Motor neuron (in vitro differentiated cells): ENCODE measurements around the gene LRRFIP2. TPM values are rescaled to one million over a fixed set of nuclear protein-coding genes. Genes with fewer than 3 reads are reported as not detected.
"Not testable (repeated sequence)": the region's sequence is repeated elsewhere in the genome, so short reads cannot be mapped to it uniquely, and the experiment has no call there.

Experiments used
- ATAC-seq, 8 experiments: fragments of 200-7000 bp; cut with Tn5 transposase; replicated peaks in 6 of 8; 2 replicates each; pipeline ENCODE4 v1.8.0; 2021; ENCODE audit warnings: mild to moderate bottlenecking in 8 of 8, moderate library complexity in 8 of 8
- H3K27ac ChIP-seq, 2 donors: fragments of 250-450 bp; sonication (Bioruptor Pico); 2 replicates each; pipeline ENCODE4 v1.9.0; 2021; ENCODE audit warnings: antibody characterized with exemption in 2 of 2, mild to moderate bottlenecking in 2 of 2, moderate library complexity in 1 of 2
- H3K4me1 ChIP-seq, 2 donors: fragments of 250-450 bp; sonication (Bioruptor Pico); replicated peaks in 1 of 2; 2 replicates each; pipeline ENCODE4 v1.6.1; 2021; ENCODE audit warnings: antibody characterized with exemption in 2 of 2, mild to moderate bottlenecking in 2 of 2, moderate library complexity in 1 of 2
- H3K4me3 ChIP-seq, 5 donors: fragments of 250-450 bp; sonication (Bioruptor Pico); 2 replicates each; pipeline ENCODE4 v1.9.0; 2021; ENCODE audit warnings: antibody characterized with exemption in 5 of 5, mild to moderate bottlenecking in 5 of 5, moderate library complexity in 4 of 5
- WGBS, 10 experiments: fragments of 450-650 bp; shearing (Covaris generic); methylation state at CpG; one replicate each; pipeline ENCODE4 v1.0.0; 2022; 5-methylcytosine and 5-hydroxymethylcytosine counted together
- in situ Hi-C, 9 experiments: fragments of 400-800 bp; cut with MboI; loops; one replicate each; pipeline ENCODE4 v1.15.0; 2021; ENCODE audit warnings: low sequenced_read_pairs in 9 of 9, low pct_unique_long_range_greater_than_20kb in 2 of 9; ENCODE audit not compliant: unreplicated experiment in 9 of 9
- total RNA-seq, 8 experiments: library from RNA; unstranded; fragments of 300-600 nt; gene quantifications; 2 replicates each; pipeline versions ENCODE4 v1.2.3 to v1.2.4, GENCODE V29; 2022

The LRRFIP2 gene
- total RNA-seq, 8 experiments from 2014 or later, result 29.6 to 57.9 (median 42.7) TPM

DNA sequence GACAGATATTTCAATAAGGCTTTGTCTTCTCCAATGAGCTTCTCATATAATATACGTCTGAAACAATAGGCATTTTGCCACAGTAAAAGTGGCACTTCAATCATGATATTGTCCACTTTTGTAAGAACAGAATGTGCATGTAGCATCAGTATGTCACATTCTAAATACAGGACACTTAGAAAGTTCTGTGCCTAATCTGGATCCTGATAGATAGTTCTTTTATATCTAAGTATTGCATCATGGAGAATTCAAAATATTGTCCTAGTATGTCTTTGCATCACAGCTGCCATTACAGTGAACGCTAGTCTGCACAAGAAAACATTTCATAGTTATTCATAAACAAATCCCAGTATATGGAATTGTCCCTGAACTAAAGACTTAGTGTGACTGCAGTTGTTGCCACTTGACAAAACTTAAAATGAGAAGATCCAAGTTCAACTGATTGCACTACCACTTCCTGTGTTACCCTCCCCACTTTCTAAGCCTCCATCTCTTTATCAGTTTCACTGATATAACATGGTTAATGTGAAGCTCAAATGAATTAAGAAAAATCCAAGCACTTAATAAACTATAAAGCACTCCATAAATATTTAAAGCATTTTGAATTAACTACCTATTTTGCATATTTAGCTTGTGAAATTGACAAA is 19.6 kb downstream of the LRRFIP2 start:
- in situ Hi-C loops, result no loop called here
- no peak overlapping the region for H3K27ac ChIP-seq
- H3K4me1 ChIP-seq, result no peaks in the 10 kb centered on the region
- no peak for ATAC-seq
- WGBS, 10 experiments, result 29 to 100% (median 95%) methylated on average over 1 to 2 of the region's 2 CpGs
- no peak overlapping the region for H3K4me3 ChIP-seq

DNA sequence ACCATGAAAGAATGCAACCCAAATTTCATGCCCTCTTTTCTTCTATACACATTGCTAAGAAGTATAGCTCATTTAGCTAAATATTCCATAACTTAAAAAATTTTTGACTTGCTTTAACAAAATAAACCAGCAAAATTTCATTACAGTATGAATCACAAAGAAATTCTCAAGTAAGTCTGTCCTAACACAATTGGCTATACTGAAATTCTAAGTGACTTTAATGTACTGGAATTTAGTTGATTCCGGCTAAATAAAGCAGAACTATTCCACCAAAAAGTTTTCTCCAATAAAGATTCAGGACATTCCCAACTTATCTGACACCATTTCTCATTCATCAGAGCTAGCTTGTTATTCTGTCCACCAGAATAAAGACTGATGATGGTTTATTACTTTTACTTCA is 23.8 kb downstream of the LRRFIP2 start:
- H3K4me1 ChIP-seq, result no peaks in the 10 kb centered on the region
- ATAC-seq, result no peak
- no peak overlapping the region for H3K27ac ChIP-seq
- in situ Hi-C loops, result no loop called here
- 86 to 100% (median 100%) methylated on average over 1 of the region's 1 CpG; no CpG with 5 or more reads in 1 of the 10 experiments for WGBS, 10 experiments
- no peak overlapping the region for H3K4me3 ChIP-seq

DNA sequence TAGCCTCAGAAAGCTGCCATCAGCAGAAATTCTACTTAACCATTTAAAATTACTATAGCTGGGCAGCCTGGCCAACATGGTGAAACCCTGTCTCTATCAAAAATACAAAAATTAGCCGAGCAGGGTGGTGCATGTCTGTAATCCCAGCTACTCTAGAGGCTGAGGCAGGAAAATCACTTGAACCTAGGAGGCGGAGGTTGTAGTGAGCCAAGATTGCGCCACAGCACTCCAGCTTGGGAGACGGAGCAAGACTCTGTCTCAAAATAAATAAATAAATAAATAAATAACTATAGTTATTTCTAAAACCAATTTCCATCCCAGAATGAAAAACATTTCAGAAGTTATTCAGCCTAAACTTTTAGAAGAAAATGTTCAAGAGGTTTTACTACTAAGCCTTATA is 25.1 kb downstream of the LRRFIP2 start:
- WGBS, 10 experiments, result 13 to 100% (median 100%) methylated on average over 1 to 4 of the region's 4 CpGs; no CpG with 5 or more reads in 1 of the 10 experiments
- no peak overlapping the region for H3K4me3 ChIP-seq
- in situ Hi-C loops, result no loop called here
- no peak for ATAC-seq
- no peaks in the 10 kb centered on the region for H3K4me1 ChIP-seq
- no peak overlapping the region for H3K27ac ChIP-seq

DNA sequence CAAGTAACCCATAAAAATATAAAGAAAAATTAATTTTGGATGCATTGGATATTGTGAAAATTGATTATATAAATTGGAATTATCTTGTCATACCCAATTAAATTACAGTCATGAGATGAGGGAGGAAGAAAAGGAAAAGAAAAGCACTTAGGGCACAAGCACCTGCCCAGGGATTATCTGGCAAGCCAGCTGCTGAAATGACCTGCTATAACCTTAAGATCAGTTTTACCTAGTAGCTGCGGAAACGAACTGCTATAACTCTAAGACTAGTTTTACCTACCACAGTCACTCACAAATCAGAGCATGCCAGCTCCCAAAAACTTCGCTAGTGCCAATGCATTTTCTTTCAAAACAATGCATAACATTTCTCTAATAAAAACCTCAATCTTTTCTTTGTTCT is 26.2 kb downstream of the LRRFIP2 start:
- in situ Hi-C loops, result no loop called here
- ATAC-seq, result no peak
- H3K4me3 ChIP-seq, result no peak overlapping the region
- 90 to 100% (median 95%) methylated on average over 1 to 3 of the region's 3 CpGs; no CpG with 5 or more reads in 1 of the 10 experiments for WGBS, 10 experiments
- no peak overlapping the region for H3K27ac ChIP-seq
- H3K4me1 ChIP-seq, result no peaks in the 10 kb centered on the region

- Histone ChIP-seq H3K27ac (no peak overlapping the region), H3K4me1 (no peaks in the 10 kb centered on the region), H3K4me3 (no peak overlapping the region)
- WGBS, 10 experiments, result 20 to 100% (median 89%) methylated on average over 1 to 4 of the region's 4 CpGs
- ATAC-seq, result no peak
- in situ Hi-C loops, result no loop called here
These were observed 26.7 kb downstream of the LRRFIP2 start for GRCh38 chr3:37147666-37148065.

GRCh38 chr3:37146927-37147326 is 27.5 kb downstream of the LRRFIP2 start:
- WGBS, 10 experiments, result 78 to 100% (median 90%) methylated on average over 1 to 2 of the region's 2 CpGs; no CpG with 5 or more reads in 3 of the 10 experiments
- ATAC-seq, H3K4me3 ChIP-seq, H3K27ac ChIP-seq, H3K4me1 ChIP-seq, in situ Hi-C loops: not testable (repeated sequence)

DNA sequence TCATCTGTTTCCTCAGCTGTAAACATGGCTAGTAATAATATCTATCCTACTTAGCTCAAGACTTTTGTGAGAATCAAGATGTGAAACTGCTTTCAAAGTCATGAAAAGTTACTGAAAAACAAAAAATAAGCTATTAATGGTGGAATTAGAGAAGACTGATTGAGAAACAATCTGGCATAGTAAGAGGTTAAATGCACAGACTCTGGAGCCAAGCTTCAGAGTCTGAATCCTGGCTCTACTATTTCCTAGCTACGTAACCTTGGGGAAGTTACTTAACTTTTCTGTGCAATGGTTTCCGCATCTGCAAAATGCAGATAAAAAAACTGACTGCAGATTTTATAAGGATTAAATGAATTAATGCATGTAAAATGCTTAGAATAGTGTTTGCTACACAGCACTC is 28.8 kb downstream of the LRRFIP2 start:
- Histone ChIP-seq H3K4me1 (no peaks in the 10 kb centered on the region), H3K4me3 (no peak overlapping the region), H3K27ac (no peak overlapping the region)
- WGBS, 10 experiments, result 58 to 100% (median 75%) methylated on average over 1 to 2 of the region's 2 CpGs; no CpG with 5 or more reads in 1 of the 10 experiments
- in situ Hi-C loops, result no loop called here
- no peak for ATAC-seq

DNA sequence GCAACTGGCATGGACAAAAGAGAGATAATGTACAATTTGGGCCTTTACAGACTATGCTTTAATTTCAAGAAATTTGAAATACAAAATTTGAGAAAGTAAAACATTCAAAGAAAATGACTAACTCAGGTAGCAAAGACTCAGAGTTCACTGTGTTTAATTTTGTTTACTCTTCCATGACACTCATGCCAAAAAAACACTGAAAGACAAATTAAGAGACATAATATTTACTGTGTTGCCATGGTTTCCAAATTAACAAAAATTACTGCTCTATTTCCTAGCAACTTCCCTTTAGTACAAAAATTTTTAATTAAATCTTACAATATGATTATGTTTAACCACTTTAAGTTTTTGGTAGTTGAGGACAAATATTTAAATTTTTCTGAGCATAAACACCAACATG is 29.6 kb downstream of the LRRFIP2 start:
- no peaks in the 10 kb centered on the region for H3K4me1 ChIP-seq
- H3K4me3 ChIP-seq, result no peak overlapping the region
- no peak overlapping the region for H3K27ac ChIP-seq
- peak in 1 of 8 experiments; percentile 26 for ATAC-seq
- in situ Hi-C loops, result no loop called here

GRCh38 chr3:37143821-37144220 is 30.6 kb downstream of the LRRFIP2 start:
- in situ Hi-C loops, result no loop called here
- no peak overlapping the region for H3K27ac ChIP-seq
- H3K4me1 ChIP-seq, result no peaks in the 10 kb centered on the region
- no peak overlapping the region for H3K4me3 ChIP-seq
- WGBS, 10 experiments, result 43 to 100% (median 100%) methylated on average over 1 to 9 of the region's 9 CpGs
- ATAC-seq, result no peak

DNA sequence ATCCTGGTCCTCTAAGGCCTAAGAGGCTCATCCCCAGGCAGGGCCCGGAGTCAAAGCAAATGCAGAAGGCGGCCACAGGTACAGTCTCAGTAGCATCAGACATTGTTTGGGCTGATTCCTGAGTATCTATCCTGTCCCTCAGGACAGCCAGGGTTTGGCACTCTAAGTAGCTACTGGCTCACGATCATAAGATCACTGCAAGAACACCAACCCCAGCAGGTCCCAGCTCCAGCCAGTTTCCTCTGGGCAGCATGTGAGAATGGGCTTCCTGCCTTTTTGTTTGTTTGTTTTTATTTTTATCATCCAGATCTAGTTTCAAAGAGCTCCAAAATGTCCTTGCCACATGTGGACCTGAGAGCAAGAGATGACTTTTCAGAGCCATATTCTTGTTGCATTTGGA is 32.7 kb downstream of the LRRFIP2 start:
- H3K4me1 ChIP-seq, result no peaks in the 10 kb centered on the region
- in situ Hi-C loops, result no loop called here
- H3K4me3 ChIP-seq, result no peak overlapping the region
- ATAC-seq, result no peak
- no peak overlapping the region for H3K27ac ChIP-seq
- WGBS, 10 experiments, result 80 to 100% (median 90%) methylated on average over 1 to 3 of the region's 3 CpGs; no CpG with 5 or more reads in 5 of the 10 experiments

DNA sequence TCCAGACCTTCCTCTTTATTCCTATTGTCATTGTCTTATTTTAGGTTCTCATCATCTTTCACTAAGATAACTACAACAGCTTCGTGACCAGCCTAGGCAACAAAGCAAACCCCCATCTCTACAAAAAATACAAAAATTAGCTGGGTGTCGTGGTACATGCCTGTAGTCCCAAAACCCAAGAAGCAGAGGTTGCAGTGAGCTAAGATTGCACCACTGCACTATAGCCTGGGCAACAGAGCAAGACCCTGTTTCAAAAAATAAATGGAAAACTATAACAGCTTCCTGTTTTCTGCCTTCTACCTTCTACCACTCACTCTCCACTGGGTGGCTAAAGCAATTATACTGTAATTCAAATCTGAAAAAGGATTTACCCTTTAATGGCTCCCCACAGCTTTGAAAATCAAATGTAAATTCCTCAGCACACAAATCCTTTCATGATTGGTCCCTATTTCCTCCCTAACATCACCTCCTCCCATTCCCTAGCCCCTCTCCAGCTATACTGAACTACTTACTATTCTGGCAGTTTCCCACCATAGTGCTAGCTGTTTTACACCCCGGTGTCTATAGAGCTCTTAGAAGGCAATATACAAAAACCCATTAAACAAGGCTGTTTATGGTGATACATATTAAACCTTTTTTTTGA is 33.4 kb downstream of the LRRFIP2 start:
- H3K27ac ChIP-seq, result no peak overlapping the region
- WGBS, 10 experiments, result 64 to 100% (median 96%) methylated on average over 1 to 3 of the region's 3 CpGs; no CpG with 5 or more reads in 2 of the 10 experiments
- H3K4me1 ChIP-seq, result no peaks in the 10 kb centered on the region
- ATAC-seq, result no peak
- H3K4me3 ChIP-seq, result no peak overlapping the region
- in situ Hi-C loops, result no loop called here

DNA sequence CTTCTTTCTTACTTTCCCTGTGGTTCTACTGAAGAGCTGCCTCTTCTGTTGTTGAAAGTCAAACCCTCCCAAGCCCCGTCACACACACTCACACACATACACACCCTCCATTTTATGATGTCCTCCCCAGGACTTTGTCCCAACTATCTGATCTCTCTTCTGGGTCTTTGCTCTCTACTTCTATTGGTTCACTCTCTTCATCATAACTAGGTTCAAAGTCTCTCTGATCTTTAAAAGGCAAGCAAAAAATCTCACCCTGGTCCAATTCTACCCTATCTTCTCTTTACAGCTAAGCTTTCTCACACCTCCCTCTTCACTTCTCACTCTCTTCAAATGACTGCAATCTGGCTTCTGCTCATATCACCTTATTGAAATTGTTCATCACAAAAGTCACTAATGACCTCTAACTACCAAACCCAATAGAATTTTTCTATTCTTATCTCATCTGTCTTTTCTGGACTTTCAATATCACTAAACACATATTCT is 34.8 kb downstream of the LRRFIP2 start:
- H3K4me1 ChIP-seq, result no peaks in the 10 kb centered on the region
- no peak overlapping the region for H3K27ac ChIP-seq
- WGBS, 10 experiments, result 80 to 100% (median 94%) methylated on average over 1 of the region's 1 CpG; no CpG with 5 or more reads in 4 of the 10 experiments
- in situ Hi-C loops, result no loop called here
- ATAC-seq, result no peak
- H3K4me3 ChIP-seq, result no peak overlapping the region

DNA sequence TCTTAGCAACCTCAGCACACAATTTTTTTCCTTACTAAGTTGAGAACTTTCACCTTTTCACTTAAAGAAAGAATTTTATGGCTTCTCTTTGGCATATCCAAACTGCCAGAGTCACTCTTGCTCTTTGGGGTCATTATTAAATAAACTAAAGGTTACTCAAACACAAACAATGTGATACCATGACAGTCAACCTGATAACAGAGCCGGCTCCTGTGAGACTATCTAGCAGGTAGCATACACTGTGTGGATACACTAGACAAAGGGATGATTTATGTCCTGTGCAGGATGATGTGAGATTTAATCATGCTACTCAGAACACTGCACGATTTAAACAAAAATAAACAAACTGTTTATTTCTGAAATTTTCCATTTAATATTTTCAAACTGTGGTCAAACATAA is 35.6 kb downstream of the LRRFIP2 start:
- in situ Hi-C loops, result no loop called here
- ATAC-seq, result peak in 2 of 8 experiments; percentile 45 to 57
- Histone ChIP-seq H3K4me3 (no peak overlapping the region), H3K27ac (no peak overlapping the region), H3K4me1 (no peaks in the 10 kb centered on the region)
- WGBS, 10 experiments, result 67 to 91% (median 82%) methylated on average over 1 to 2 of the region's 2 CpGs

DNA sequence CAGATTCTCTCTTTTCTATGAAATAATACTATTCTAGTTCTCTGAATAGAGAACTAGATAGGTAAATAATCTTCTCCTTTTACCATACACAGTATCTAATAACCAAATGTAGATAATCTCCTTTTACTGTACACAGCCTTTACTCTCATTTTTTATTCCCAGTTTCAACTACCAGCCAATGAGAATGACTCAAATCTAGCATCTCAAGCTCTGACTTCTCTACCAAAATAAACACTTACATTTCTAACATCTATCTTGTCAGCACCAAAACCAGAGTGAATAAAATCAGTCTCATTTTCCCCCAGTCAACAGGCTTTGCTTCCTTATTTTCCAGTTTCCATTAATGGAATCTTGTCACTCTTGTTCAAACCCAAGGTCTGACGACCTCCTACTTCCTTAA is 36.9 kb downstream of the LRRFIP2 start:
- 27 to 86% (median 69%) methylated on average over 1 of the region's 1 CpG; no CpG with 5 or more reads in 1 of the 10 experiments for WGBS, 10 experiments
- Histone ChIP-seq H3K4me1 (no peaks in the 10 kb centered on the region), H3K27ac (no peak overlapping the region), H3K4me3 (no peak overlapping the region)
- in situ Hi-C loops, result no loop called here
- ATAC-seq, result no peak
